Fibroblast of lung (primary cell): ENCODE data around the gene GPR141.

Source experiments
- EZH2 ChIP-seq: IDR thresholded peaks from 2 replicates; pipeline ENCODE4 v1.5.1; 2012; ENCODE audit warnings: low read length, control low read depth, mild to moderate bottlenecking; ENCODE audit errors: missing control alignments
- TF ChIP-seq, protein P1 (sequence below), 2 donors: IDR thresholded peaks in 1 of 2; conservative IDR thresholded peaks in 1 of 2; 1 replicate in 1 of 2; 2 replicates in 1 of 2; pipeline ENCODE4 v1.5.1; 2011 to 2012; ENCODE audit warnings: low read length in 2 of 2, control low read depth in 1 of 2, inconsistent platforms in 1 of 2, low read depth in 1 of 2, mild to moderate bottlenecking in 1 of 2

DNA sequence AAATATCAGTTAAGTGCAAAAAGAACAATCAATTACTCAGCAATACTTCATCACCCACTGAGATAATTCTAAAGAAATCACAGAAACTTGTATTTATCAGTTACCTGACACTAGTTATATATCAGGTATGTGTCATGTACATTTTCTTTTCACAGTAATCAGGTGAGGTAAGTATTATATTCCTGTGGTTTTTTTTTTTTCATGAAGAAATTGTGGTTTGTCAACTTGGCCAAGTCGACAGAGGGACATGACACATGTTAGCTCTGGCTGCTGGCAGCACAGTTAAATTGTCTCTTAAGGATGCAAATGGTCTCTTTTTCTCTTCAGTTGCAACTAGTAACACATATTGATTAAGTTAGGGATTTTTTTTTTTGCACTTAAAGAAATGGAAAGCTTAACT is 13.7 kb upstream of the GPR141 start:
- TF ChIP-seq, protein P1, sequence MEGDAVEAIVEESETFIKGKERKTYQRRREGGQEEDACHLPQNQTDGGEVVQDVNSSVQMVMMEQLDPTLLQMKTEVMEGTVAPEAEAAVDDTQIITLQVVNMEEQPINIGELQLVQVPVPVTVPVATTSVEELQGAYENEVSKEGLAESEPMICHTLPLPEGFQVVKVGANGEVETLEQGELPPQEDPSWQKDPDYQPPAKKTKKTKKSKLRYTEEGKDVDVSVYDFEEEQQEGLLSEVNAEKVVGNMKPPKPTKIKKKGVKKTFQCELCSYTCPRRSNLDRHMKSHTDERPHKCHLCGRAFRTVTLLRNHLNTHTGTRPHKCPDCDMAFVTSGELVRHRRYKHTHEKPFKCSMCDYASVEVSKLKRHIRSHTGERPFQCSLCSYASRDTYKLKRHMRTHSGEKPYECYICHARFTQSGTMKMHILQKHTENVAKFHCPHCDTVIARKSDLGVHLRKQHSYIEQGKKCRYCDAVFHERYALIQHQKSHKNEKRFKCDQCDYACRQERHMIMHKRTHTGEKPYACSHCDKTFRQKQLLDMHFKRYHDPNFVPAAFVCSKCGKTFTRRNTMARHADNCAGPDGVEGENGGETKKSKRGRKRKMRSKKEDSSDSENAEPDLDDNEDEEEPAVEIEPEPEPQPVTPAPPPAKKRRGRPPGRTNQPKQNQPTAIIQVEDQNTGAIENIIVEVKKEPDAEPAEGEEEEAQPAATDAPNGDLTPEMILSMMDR (conservative IDR thresholded peaks at IDR 0.05 in 1 of 2, IDR thresholded peaks at IDR 0.05 in 1 of 2; ENCODE audit: low read depth in 1 of 2, low read length in 2 of 2) = no peak
- TF ChIP-seq EZH2 = no peak
